Activated CD4-positive, alpha-beta T cell treated with anti-CD3 and anti-CD28 coated beads, Interleukin-2, amount 50 U/mL, for 48 hours (primary cell): ENCODE measurements around the gene CATSPERD.
"Not testable (repeated sequence)": the region's sequence is repeated elsewhere in the genome, so short reads cannot be mapped to it uniquely, and the experiment has no call there.

Experiments used
- DNase-seq, 2 experiments: peaks; one replicate each; pipeline ENCODE4 v3.0.0-alpha.2; 2020

The CATSPERD gene

GRCh38 chr19:5686647-5687359, 33.6 kb upstream of the CATSPERD start:
- peak; percentile 100 for DNase-seq

GRCh38 chr19:5687360-5688198, 32.9 kb upstream of the CATSPERD start:
- no peak for DNase-seq

- DNase-seq, result not testable (repeated sequence)
Observed at GRCh38 chr19:5688262-5688881, 32.1 kb upstream of the CATSPERD start.

- DNase-seq, result peak; percentile 99
Observed at GRCh38 chr19:5690125-5690954, 30.1 kb upstream of the CATSPERD start, which contains the start of gene RPL36. TSS of gene RPL36 (plus strand) at chr19:5690295. CDS start at chr19:5690508, 213 bp downstream.

- DNase-seq, result peak; percentile 71 to 80
Observed at GRCh38 chr19:5690955-5691821, 29.2 kb upstream of the CATSPERD start.

- peak; percentile 37 to 54 for DNase-seq
Observed at GRCh38 chr19:5691822-5692722, 28.4 kb upstream of the CATSPERD start.

- no peak for DNase-seq
Observed at GRCh38 chr19:5692723-5693194, 27.7 kb upstream of the CATSPERD start.

- DNase-seq, result peak in 1 of 2 experiments; percentile 31
Observed at GRCh38 chr19:5693195-5694166, 27.0 kb upstream of the CATSPERD start.

GRCh38 chr19:5694167-5694955, 26.1 kb upstream of the CATSPERD start:
- DNase-seq, result no peak

- DNase-seq, result no peak
Observed at GRCh38 chr19:5694956-5695648, 25.3 kb upstream of the CATSPERD start.

GRCh38 chr19:5695649-5696195, 24.7 kb upstream of the CATSPERD start:
- no peak for DNase-seq

- DNase-seq, result no peak
Observed at GRCh38 chr19:5696196-5697021, 24.0 kb upstream of the CATSPERD start.

GRCh38 chr19:5697022-5697889, 23.2 kb upstream of the CATSPERD start:
- no peak for DNase-seq

- no peak for DNase-seq
Observed at GRCh38 chr19:5697890-5698634, 22.4 kb upstream of the CATSPERD start.
